ENCODE data around the gene HIGD2B.
"Not testable (repeated sequence)": the region's sequence is repeated elsewhere in the genome, so short reads cannot be mapped to it uniquely, and the experiment has no call there.

Gene HIGD2B, protein sequence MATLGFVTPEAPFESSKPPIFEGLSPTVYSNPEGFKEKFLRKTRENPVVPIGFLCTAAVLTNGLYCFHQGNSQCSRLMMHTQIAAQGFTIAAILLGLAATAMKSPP

DNA sequence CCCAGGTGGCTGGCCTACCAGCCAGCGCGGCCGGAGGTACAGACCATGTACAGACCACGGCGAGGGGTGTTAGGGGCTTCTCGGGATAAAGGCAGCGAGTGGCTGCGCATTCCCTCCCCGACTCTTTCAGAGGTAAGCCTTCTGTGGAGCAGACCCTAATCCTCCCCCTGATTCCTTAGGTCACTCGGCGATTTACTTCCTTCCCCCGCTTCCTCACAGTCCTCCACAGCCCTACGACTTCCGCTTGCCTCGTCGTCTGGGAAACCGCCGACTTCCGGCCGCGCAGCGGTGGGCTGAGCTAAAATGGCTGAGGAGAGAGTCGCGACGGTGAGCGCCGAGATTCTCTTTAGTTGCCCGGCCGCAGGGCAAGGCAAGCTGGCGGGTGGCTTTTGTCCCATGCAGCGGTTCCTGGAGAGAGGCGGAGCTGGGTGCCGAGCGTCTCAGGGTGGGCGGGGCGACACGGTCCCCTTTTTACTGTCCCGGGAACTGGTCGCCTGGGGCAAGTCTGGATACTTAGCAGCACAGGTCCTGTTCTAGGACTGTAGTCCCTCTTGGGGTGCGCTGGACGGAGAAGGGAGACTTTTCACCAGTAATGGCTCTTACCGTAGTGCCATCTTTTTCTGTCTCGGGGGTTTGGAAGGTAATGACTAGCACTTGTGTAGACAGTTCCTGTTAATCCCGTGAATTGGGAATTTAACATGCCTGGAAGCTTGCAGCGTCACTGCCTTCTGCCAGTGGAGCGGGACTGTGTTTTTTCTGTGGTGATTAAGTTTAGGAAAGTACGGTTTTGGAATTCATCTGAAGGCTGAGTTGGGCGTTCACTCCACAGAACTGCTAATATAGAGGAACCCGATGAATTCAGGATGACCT lies at the start of gene HIGD2B, which contains the start of gene BBS4:
TSS of gene HIGD2B (minus strand) at position 258 of the 870 bp plus-strand sequence. CDS start 9,808 bp downstream, outside the sequence.
TSS of gene BBS4 (plus strand) at position 283 of the 870 bp plus-strand sequence. CDS start at position 304, 21 bp downstream.
- DNase-seq (ENCODE audit: low read depth): peak; percentile 83

DNA sequence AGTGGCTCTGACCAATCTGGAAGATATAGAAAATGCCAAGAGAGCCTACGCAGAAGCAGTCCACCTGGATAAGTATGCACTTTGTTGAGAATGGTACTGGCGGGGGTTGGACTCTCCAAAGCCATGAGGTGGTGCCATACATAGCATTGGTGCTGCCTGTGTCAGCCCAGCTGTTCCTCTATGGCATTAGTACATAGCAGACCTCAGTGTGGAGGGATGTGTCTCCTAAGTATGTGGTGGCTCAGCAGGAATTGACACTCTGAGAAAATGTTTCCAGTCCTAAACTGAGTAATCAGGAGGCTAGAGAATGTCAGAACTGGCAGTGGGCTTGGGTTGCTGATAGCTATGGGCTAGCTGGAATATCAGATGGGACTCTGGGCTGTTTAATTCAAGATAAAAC lies 49.1 kb upstream of the HIGD2B start:
- DNase-seq (ENCODE audit: low read depth): no peak

DNA sequence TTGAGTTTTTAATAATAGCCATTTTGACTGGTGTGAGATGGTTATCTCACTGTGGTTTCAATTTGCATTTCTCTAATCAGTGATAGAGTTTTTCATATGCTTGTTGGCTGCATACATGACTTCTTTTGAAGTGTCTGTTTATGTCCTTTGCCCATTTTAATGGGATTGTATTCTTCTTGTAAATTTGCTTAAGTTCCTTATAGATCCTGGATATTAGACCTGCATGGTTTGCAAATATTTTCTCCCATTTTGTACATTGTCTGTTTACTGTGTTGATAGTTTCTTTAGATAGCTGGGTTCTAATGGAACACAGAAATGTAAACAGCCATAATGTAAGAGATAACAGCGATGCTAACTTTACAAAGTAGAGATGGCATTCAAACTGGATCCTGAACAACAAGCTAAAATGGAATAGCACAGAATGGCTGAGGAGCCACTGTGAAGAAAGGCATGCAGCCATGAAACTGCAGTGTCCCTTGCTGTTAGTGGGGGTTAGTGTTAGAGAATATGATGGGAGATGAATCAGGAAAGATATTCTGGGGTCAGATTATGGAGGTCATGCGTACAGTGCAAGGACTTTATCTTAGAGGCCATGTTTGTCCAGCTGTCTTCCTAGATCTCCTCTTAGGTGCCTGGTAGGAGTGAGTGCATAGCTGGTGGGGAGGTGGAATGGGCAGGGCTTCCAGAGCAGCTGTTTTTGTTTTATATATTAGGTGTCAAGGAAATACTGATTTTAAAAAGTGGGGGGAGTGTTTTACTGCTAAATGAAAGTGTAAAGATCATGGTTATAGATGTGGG lies 48.2 kb upstream of the HIGD2B start:
- no peak for DNase-seq (ENCODE audit: low read depth)

DNA sequence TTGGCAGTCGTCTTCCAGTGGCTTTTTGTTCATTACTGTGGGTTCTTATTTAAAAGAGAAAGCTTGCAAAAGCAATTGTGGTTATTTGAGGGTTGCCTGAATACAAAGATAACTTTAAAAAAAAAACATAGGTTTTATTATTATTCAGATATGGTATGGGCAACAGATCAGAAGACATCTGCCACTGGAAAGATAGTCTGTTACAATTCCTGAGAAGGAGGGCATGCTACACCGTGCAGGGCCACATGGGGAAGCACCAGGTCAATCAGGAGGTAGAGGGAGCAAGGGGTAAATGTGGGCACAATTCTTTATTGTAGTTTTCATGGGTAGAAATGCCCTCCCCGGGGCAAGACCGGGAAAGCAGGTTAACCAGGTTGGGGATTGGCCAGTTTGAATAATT lies 46.5 kb upstream of the HIGD2B start:
- DNase-seq (ENCODE audit: low read depth): no peak

DNA sequence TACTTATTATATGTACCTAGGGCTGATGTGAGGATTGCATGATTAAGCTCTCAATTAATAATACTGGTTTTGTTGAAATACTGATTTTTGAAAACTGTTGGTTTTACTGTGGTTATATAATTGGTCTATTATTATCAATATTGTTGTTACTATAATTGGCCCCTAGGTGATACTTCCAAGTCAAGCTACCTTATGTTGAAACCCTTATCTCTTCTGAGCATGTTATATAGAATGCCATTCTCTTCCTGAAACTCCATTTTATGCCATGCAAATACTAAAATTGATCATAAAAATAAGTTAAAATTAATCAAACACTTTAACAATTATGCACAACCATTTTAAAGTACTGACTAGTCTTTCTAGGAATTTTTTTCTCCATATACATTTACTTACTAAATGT lies 46.1 kb upstream of the HIGD2B start:
- no peak for DNase-seq (ENCODE audit: low read depth)

DNA sequence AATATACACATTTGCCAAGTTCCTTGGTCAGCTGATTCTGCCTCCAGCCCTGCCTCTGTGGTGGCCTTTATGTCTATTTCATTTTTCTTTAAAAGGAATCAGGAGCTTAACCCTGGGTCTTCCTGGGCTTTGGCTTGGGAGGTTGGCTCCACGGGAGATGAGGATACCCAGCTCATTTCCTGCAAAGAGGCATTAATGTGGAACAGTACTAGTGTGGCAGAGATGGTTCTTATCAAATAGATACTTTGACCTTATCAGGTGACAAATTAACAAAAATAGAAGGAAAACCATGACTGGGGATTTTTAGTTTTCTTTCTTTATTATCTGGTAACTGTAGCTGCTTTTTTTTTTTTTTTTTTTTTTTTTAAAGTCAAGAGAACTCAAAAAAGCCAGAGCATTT lies 42.8 kb upstream of the HIGD2B start:
- no peak for DNase-seq (ENCODE audit: low read depth)

DNA sequence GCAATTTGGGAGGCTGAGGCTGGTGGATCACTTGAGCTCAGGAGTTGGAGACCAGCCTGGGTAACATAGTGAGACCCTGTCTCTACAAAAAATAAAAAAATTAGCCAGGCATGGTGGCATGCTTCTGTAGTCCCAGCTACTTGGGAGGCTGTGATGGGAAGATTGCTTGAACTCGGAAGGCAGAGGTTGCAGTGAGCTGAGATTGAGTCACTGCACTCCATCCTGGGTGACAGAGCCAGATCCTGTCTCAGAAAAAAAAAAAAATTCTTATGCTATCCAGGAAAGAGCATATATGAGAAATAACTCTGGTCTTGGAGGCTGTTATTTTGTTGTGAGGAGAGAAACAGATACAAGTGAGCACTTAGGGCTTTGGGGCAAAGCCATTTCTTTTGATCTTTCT lies 42.3 kb upstream of the HIGD2B start:
- DNase-seq (ENCODE audit: low read depth): not testable (repeated sequence)

DNA sequence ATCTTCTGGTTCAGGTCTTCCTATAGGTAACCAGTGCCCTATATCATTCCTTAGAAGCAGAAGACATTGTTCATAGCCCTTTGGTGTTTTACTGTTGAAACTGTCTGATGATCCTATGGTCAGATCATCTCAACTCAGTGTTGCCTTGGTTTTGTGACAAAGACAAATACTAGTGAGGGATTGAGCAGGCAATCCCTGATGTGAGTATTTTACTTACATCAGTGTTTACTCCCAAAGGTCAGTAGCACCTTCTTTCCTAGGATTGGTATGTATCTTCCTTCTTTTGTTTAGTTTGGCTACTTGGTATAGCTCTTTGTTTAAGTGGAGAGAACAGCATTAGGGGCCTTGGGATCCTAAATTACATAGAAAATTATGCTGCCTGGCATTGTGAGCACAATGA lies 41.2 kb upstream of the HIGD2B start:
- no peak for DNase-seq (ENCODE audit: low read depth)

DNA sequence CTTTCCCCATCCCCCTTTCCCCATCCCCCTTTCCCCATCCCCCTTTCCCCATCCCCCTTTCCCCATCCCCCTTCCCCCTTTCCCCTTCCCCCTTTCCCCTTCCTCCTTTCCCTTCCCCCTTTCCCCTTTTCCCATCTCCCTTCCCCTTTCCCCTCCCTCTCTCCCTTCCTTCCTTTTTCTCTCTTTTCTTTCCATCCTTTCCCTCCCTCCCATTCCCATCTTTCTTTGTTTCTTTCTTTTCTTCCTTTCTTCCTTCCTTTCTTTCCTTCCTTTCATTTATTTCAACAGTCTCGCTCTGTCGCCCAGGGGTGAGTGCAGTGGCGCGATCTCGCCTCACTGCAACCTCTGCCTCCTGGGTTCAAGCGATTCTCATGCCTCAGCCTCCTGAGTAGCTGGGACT lies 39.9 kb upstream of the HIGD2B start:
- DNase-seq (ENCODE audit: low read depth): not testable (repeated sequence)

DNA sequence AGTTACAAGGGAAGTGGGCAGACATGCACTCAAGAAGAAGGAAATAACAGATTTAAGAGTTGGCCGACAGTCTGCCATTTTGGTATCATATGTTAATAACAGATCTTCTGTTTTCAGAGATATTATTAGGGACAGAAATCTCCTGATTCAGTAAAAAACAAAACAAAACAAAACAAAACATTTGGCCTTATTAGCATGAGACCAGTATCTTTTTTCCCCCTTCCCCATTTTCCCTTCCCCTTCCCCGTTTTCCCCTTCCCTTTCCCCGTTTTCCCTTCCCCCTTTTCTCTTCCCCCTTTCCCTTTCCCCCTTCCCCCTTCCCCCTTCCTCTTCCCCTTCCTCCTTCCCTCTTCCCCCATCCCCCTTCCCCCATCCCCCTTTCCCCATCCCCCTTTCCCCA lies 39.5 kb upstream of the HIGD2B start:
- no peak for DNase-seq (ENCODE audit: low read depth)

DNA sequence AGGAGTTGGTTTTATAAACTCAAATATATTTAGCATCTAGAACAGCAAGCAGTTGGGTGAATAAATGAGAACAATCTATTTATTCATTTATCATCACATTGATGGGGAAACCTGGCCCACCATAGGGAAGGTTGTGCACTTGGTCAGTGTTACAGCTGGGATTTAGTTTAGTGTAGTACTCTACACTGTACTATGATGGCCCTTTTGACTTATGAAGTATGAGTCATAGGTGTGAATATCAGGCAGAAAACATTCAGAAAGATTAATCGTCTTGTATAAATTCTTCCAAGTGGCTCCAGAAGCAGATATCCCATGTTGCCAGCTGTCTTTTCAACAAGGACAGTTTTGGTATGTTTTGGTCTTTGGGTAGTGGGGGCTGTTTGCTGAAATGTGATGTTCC lies 38.0 kb upstream of the HIGD2B start:
- no peak for DNase-seq (ENCODE audit: low read depth)

DNA sequence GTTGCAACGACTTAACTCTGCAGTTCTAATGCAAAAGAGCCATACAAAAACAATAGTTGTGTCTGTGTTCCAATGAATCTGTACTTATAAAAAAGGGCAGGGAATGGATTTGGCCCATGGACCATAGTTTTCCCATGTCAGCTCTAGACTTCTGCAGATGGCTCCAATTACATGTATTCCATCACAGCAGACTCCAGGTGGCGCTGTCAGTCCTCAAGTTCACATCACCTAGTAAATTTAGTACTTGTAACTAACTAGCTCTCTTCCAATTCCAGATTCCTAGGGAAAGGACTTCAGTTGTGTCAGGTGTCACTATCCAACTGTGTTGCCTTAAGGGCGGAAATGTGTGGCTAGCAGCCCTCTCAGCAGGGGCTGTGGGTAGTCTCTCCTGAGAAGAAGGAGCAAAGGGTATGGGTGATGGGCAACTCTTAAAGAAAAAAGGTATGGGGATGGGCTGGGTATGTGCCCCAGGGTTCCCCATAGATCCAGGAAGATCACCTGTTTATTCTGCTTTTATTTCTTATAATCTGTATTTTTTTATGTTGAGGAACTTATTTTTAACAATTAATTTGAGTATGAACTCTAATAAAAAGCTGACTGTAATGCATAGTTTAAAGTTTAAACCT lies 36.2 kb upstream of the HIGD2B start:
- peak; percentile 56 for DNase-seq (ENCODE audit: low read depth)

DNA sequence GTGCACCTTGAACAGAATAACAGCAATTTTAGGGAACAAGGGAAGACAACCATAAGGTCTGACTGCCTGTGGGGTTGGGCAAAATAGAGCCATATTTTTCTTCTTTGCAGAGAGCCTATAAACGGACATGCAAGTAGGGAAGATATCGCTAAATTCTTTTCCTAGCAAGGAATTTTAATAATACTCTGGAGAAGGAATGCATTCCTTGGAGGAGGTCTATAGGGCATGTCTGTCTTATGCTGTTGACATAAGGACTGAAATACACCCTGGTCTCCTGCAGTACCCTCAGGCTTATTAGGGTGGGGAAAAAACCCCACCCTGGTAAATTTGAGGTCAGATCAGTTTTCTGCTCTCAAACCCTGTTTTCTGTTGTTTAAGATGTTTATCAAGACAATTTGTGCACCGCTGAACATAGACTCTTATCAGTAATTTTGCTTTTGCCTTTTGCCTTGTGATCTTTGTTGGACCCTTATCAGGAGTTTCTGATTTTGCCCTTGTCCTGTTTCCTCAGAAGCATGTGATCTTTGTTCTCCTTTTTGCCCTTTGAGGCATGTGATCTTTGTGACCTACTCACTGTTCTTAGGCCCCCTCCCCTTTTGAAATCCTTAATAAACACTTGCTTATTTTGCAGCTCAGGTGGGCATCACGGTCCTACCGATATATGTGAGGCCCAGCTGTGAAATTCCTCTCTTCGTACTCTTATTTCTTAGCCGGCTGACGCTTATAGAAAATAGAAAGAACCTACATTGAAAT lies 22.7 kb upstream of the HIGD2B start:
- not testable (repeated sequence) for DNase-seq (ENCODE audit: low read depth)

DNA sequence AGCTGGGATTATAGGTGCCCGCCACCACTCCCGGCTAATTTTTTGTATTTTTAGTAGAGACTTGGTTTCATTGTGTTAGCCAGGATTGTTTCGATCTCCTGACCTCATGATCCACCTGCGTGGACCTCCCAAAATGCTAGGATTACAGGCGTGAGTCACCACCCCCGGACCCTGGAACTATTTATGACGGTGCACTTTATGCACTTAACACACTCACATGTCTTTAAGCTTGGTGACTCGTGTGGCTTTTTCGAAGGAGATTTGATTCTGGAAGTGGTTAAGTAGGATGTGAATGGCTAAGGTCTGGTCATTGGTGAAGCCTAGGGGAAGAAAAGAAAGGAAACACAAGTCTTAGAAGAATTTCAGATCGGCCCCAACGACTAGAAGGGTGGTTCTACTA lies 20.3 kb upstream of the HIGD2B start:
- DNase-seq (ENCODE audit: low read depth): no peak

DNA sequence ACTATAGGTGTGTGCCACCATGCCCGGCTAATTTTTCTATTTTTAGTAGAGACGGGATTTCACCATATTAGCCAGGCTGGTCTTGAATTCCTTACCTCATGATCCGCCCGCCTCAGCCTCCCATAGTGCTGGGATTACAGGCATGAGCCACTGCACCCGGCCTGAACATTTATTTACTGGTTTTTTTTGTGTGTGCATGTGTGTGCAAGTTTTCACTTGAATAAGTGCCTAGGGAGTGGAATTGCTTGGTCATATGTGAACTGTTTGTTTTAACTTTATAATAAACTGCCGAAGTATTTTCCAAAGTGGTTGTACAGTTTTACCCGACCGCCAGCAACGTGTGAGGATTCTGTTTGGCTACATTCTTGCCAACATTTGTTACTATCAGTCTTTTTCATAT lies 14.1 kb upstream of the HIGD2B start:
- DNase-seq (ENCODE audit: low read depth): no peak

DNA sequence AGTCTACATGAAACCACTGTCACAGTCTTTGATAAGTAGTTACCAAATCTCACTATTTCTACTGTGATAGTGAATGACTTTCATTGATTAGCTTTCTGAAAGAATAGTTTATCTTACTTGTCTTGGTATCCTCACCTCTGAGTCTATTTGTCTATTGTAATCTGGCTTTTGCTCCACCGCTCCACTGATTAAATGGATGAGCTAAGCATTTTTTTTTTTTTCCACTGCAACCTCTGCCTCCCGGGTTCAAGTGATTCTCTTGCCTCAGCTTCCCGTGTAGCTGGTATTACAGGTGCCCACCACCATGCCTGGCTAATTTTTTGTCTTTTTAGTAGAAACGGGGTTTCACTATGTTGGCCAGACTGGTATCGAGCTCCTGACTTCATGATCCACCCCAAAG lies 13.0 kb upstream of the HIGD2B start:
- no peak for DNase-seq (ENCODE audit: low read depth)

DNA sequence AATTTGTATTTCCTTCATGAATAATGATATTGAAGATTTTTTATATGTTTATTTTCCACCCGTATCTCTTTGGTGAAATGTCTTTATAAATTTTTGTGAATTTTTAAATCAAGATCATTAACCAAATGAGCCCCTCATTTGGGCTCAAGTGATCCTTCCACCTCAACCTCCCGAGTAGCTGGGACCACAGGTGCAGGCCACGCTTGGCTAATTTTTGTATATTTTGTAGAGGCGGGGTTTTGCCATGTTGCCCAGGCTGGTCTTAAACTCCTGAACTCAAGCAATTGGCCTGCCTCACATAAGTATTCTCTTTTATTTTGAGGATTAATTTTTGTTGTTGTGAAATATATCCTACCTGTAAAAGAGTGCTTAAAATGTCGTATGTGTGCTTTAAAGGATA lies 5.0 kb upstream of the HIGD2B start:
- DNase-seq (ENCODE audit: low read depth): no peak

DNA sequence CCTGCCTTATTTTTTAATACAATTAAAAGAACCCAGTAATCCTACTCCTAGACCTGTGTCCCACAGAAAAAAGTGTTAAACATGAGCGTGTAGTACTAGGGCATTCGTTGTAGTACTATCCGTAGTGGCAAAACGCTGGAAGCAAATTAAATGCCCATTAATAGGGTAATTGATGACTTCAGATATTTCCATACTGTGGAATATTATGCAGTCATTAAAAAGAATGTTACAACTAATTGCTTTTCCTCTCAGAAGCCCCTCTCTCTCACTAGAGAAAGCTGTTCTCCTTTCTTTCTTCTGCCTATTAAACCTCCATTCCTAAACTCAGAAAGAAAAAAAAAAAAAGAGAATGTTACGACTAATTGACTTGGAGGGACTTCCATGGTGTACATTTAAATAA lies 2.7 kb upstream of the HIGD2B start:
- no peak for DNase-seq (ENCODE audit: low read depth)

DNA sequence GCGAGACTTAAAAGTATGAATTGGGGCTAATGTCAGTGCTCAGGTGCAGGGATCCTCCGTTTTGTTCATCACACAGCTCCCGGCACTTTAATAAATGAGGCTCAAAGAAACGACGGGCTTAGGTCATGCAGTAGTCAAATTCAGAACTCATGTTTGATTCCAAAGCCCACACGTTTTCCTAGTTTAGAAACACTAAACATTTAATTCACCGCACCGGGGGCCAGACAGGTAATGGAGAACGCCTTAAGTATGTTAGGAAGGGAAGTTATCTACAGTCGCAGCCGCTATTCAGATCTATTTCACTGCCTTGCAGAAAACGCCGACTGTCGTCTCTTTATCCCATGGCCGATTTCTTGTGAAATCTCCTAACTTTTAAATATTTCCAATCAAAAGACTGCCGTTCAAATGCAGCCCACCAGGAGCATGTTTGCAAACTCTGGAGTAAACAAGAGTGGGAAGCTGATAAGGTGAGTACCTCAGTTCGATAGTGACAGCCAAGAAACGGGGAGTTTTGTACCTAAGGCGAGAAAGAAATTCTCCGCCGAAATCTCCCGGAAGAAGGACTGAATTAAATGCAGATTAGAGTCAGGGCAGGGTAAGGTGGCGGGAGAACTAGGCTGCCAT lies 569 bp downstream of the HIGD2B start:
- DNase-seq (ENCODE audit: low read depth): no peak

DNA sequence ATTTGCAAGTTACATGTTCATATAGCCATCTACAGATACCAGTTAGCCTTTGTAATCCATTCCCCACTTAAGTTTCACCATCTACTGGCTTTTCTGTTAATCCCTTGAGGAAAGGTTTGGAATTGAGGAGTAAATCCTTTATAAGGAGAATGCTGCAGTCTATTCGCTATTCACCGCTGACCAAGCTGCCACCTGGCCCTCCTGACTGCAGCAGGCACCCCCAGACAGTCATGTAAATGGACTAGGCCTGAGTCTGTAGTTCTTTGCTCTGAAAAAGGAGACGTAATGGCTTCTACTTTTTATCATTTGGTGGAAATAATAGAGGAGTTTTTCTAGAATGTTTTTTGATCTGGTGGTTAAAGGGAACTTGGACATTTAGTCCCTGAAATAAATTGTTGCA lies 3.2 kb downstream of the HIGD2B start:
- no peak for DNase-seq (ENCODE audit: low read depth)

DNA sequence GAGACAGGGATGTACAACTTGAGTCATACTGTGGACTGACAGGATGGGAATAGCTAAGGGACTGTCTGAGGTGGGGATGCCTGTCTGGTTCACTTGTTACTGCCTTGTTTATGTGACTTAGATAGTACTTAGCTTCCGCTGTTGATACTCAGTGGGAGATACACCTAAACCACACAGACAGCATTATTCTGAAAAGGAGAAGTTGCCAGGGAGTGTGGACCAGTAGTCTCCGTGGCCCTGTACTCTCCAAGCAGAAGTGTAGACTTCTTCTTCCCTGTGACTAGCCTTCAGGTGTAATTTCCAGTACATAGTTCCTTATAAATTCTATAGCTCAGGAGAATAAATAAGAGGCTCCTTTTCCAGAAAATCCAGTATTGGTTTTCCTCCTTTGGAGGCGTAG lies 5.1 kb downstream of the HIGD2B start:
- DNase-seq (ENCODE audit: low read depth): no peak

Data from activated T-cell treated with anti-CD3 and anti-CD28 coated beads for 24 hours (primary cell).